NCI-H774 (cell line): ENCODE results near the gene CEACAM1.
"Not testable (repeated sequence)": the region's sequence is repeated elsewhere in the genome, so short reads cannot be mapped to it uniquely, and the experiment has no call there.

Source experiments
- DNase-seq: peaks from one replicate; lab custom pipeline; 2025; lab: John Stamatoyannopoulos, UW

Gene CEACAM1

GRCh38 chr19:42512130-42512636 lies 16.1 kb downstream of the CEACAM1 start:
- DNase-seq = no peak

- DNase-seq = no peak
Observed at GRCh38 chr19:42511340-42511739, 16.9 kb downstream of the CEACAM1 start.

- DNase-seq = no peak
Observed at GRCh38 chr19:42508892-42509444, 19.3 kb downstream of the CEACAM1 start.

GRCh38 chr19:42505066-42505465 lies 23.2 kb downstream of the CEACAM1 start:
- no peak for DNase-seq

- DNase-seq = no peak
Observed at GRCh38 chr19:42501733-42502132, 26.5 kb downstream of the CEACAM1 start.

GRCh38 chr19:42501243-42501642 lies 27.0 kb downstream of the CEACAM1 start:
- not testable (repeated sequence) for DNase-seq

GRCh38 chr19:42498169-42498757 lies 30.0 kb downstream of the CEACAM1 start:
- no peak for DNase-seq

- no peak for DNase-seq
Observed at GRCh38 chr19:42497492-42498168, 30.7 kb downstream of the CEACAM1 start.

GRCh38 chr19:42496460-42497133 lies 31.7 kb downstream of the CEACAM1 start:
- no peak for DNase-seq

- no peak for DNase-seq
Observed at GRCh38 chr19:42495663-42496062, 32.6 kb downstream of the CEACAM1 start.

GRCh38 chr19:42494321-42494720 lies 34.0 kb downstream of the CEACAM1 start:
- DNase-seq = no peak

GRCh38 chr19:42488783-42489521 lies 39.3 kb downstream of the CEACAM1 start:
- DNase-seq = no peak

- no peak for DNase-seq
Observed at GRCh38 chr19:42487798-42488178, 40.5 kb downstream of the CEACAM1 start.

- no peak for DNase-seq
Observed at GRCh38 chr19:42487032-42487797, 41.1 kb downstream of the CEACAM1 start.

- DNase-seq = not testable (repeated sequence)
Observed at GRCh38 chr19:42485036-42485435, 43.2 kb downstream of the CEACAM1 start.

- no peak for DNase-seq
Observed at GRCh38 chr19:42480335-42481095, 47.8 kb downstream of the CEACAM1 start.

- no peak for DNase-seq
Observed at GRCh38 chr19:42479736-42480135, 48.5 kb downstream of the CEACAM1 start.

- no peak for DNase-seq
Observed at GRCh38 chr19:42478765-42479311, 49.4 kb downstream of the CEACAM1 start.

- no peak for DNase-seq
Observed at GRCh38 chr19:42477933-42478332, 50.3 kb downstream of the CEACAM1 start.

- no peak for DNase-seq
Observed at GRCh38 chr19:42477117-42477516, 51.2 kb downstream of the CEACAM1 start.
